HCT116 (cell line): Measurements from ENCODE around the gene B3GALT5. TPM values are rescaled to one million over a fixed set of nuclear protein-coding genes. Genes with fewer than 3 reads are reported as not detected.

Experiments
- ATAC-seq: fragments of 200-7000 bp; cut with Tn5 transposase; 2 replicates; pipeline ENCODE4 v1.9.1; 2020; ENCODE audit warnings: mild to moderate bottlenecking, moderate library complexity
- BruUV-seq: library from RNA; stranded (reverse); fragments of 400-500 nt; replicated peaks from 2 replicates; lab custom pipeline; 2021; lab: Mats Ljungman, UMichigan
- CTCF ChIA-PET: fragments of 300-600 bp; sonication (Branson Sonifier 250); formaldehyde crosslinking; loops from one replicate; lab custom pipeline; 2021; ENCODE audit warnings: antibody characterized with exemption; lab: Charles Lee
- POLR2A ChIA-PET: fragments of 300-600, 350-600 bp; sonication (Branson Sonifier 250); formaldehyde crosslinking; loops from one replicate; lab custom pipeline; 2021; ENCODE audit warnings: antibody characterized with exemption; lab: Charles Lee
- RAD21 ChIA-PET, 2 experiments: fragments of 300-600 bp; sonication (Branson Sonifier 250); formaldehyde crosslinking; loops; one replicate each; lab custom pipeline; 2023; ENCODE audit warnings: low total read pairs in 2 of 2; ENCODE audit not compliant: uncharacterized antibody in 2 of 2, unreplicated experiment in 2 of 2, low non-redundant PET in 1 of 2; lab: Charles Lee
- DNase-seq: peaks from one replicate; pipeline ENCODE4 v3.0.0-alpha.2; 2010; ENCODE audit warnings: low read depth, low spot score
- H2AFZ ChIP-seq: fragments of 200-600 bp; shearing (Covaris generic), sonication (generic); 2 replicates; pipeline ENCODE4 v1.6.1; 2017; ENCODE audit warnings: low read depth, mixed run types, mixed read lengths, antibody characterized with exemption, low read length; ENCODE audit not compliant: poor library complexity, severe bottlenecking
- H3K27ac ChIP-seq: 2 replicates; pipeline ENCODE4 v1.5.1; 2012; ENCODE audit warnings: low read depth, low read length
- H3K27me3 ChIP-seq: fragments of 200-600 bp; sonication (generic); 2 replicates; pipeline ENCODE4 v1.6.1; 2016; ENCODE audit warnings: mixed run types, low read length, mixed read lengths; ENCODE audit not compliant: insufficient read depth
- H3K36me3 ChIP-seq, 2 experiments: fragments of 200-500 bp in 1 of 2; fragments of 200-600 bp in 1 of 2; sonication (Bioruptor generic) in 1 of 2; sonication (generic) in 1 of 2; 2 replicates each; pipeline versions ENCODE4 v1.5.1 to v1.6.1; 2014 to 2016; ENCODE audit warnings: low read length in 2 of 2, inconsistent platforms in 1 of 2, mixed read lengths in 1 of 2, mixed run types in 1 of 2; ENCODE audit not compliant: insufficient read depth in 2 of 2, control insufficient read depth in 1 of 2
- H3K4me1 ChIP-seq, 2 experiments: fragments of 200-600 bp in 1 of 2; sonication (generic) in 1 of 2; 2 replicates each; pipeline versions ENCODE4 v1.5.1 to v1.6.1; 2012 to 2017; ENCODE audit warnings: low read length in 2 of 2, inconsistent platforms in 1 of 2, mild to moderate bottlenecking in 1 of 2, mixed read lengths in 1 of 2, mixed run types in 1 of 2, moderate library complexity in 1 of 2; ENCODE audit not compliant: insufficient read depth in 2 of 2, control insufficient read depth in 1 of 2
- H3K4me2 ChIP-seq: fragments of 200-600 bp; sonication (generic); 2 replicates; pipeline ENCODE4 v1.6.1; 2017; ENCODE audit warnings: mixed run types, low read length, mixed read lengths
- H3K4me3 ChIP-seq, 2 experiments: fragments of 200-600 bp in 1 of 2; sonication (generic) in 1 of 2; replicated peaks in 1 of 2; 2 replicates each; pipeline ENCODE4 v1.5.1; 2011 to 2016; ENCODE audit warnings: low read length in 2 of 2, control low read depth in 1 of 2, low read depth in 1 of 2, mild to moderate bottlenecking in 1 of 2, mixed read lengths in 1 of 2, mixed run types in 1 of 2
- H3K79me2 ChIP-seq: fragments of 200-600 bp; sonication (generic); 2 replicates; pipeline ENCODE4 v1.6.1; 2017; ENCODE audit warnings: mild to moderate bottlenecking, mixed run types, low read length, moderate library complexity, mixed read lengths; ENCODE audit not compliant: insufficient read depth
- H3K9ac ChIP-seq: fragments of 200-600 bp; sonication (generic); 2 replicates; pipeline ENCODE4 v1.6.1; 2016; ENCODE audit warnings: low read length, mixed read lengths
- H3K9me2 ChIP-seq: fragments of 200-600 bp; sonication (generic), shearing (Covaris generic); 2 replicates; pipeline ENCODE4 v1.6.1; 2017; ENCODE audit warnings: mixed run types, mild to moderate bottlenecking, moderate library complexity; ENCODE audit not compliant: insufficient read depth
- H3K9me3 ChIP-seq, 2 experiments: fragments of 200-500 bp in 1 of 2; fragments of 200-600 bp in 1 of 2; sonication (Bioruptor generic) in 1 of 2; sonication (generic) in 1 of 2; 2 replicates each; pipeline ENCODE4 v1.6.1; 2014 to 2017; ENCODE audit warnings: low read length in 2 of 2, mixed read lengths in 2 of 2, inconsistent platforms in 1 of 2, low read depth in 1 of 2, mild to moderate bottlenecking in 1 of 2, mixed run types in 1 of 2, moderate library complexity in 1 of 2; ENCODE audit not compliant: control insufficient read depth in 1 of 2, insufficient read depth in 1 of 2
- H4K20me1 ChIP-seq: fragments of 200-600 bp; sonication (generic), shearing (Covaris generic); 2 replicates; pipeline ENCODE4 v1.6.1; 2017; ENCODE audit warnings: mixed run types, mild to moderate bottlenecking, moderate library complexity; ENCODE audit not compliant: insufficient read depth
- CBX3 ChIP-seq: IDR thresholded peaks from 2 replicates; pipeline ENCODE4 v1.6.1; 2012; ENCODE audit warnings: low read depth
- CEBPB ChIP-seq: IDR thresholded peaks from 2 replicates; pipeline ENCODE4 v1.6.1; 2012; ENCODE audit warnings: low read depth
- EGR1 ChIP-seq: IDR thresholded peaks from 2 replicates; pipeline ENCODE4 v1.6.1; 2012; ENCODE audit warnings: low read depth
- ELF1 ChIP-seq: IDR thresholded peaks from 2 replicates; pipeline ENCODE4 v1.6.1; 2012; ENCODE audit warnings: low read depth, borderline replicate concordance
- EZH2 ChIP-seq: fragments of 200-600 bp; sonication (generic); IDR thresholded peaks from 2 replicates; pipeline ENCODE4 v1.6.1; 2017; ENCODE audit warnings: antibody characterized with exemption, mixed run types
- EZH2phosphoT487 ChIP-seq: fragments of 200-600 bp; IDR thresholded peaks from 2 replicates; pipeline ENCODE4 v1.6.1; 2018; ENCODE audit warnings: antibody characterized with exemption, borderline replicate concordance
- JUND ChIP-seq: IDR thresholded peaks from 2 replicates; pipeline ENCODE4 v1.6.1; 2012
- POLR2A ChIP-seq: IDR thresholded peaks from 2 replicates; pipeline ENCODE4 v1.7.0; 2011; ENCODE audit warnings: borderline replicate concordance; ENCODE audit not compliant: insufficient read depth, insufficient read length; ENCODE audit errors: extremely low read depth
- RAD21 ChIP-seq: IDR thresholded peaks from 2 replicates; pipeline ENCODE4 v1.6.1; 2012; ENCODE audit warnings: low read depth, mild to moderate bottlenecking
- SP1 ChIP-seq: IDR thresholded peaks from 2 replicates; pipeline ENCODE4 v1.6.1; 2012; ENCODE audit warnings: low read depth
- TCF7L2 ChIP-seq: IDR thresholded peaks from 2 replicates; pipeline ENCODE4 v1.7.0; 2011; ENCODE audit warnings: borderline replicate concordance, inconsistent platforms; ENCODE audit not compliant: insufficient read depth, insufficient read length; ENCODE audit errors: extremely low read depth
- YY1 ChIP-seq: IDR thresholded peaks from 2 replicates; pipeline ENCODE4 v1.6.1; 2011; ENCODE audit warnings: low read length, low read depth, moderate library complexity, mild to moderate bottlenecking; ENCODE audit not compliant: insufficient replicate concordance; ENCODE audit errors: extremely low read depth
- ZFX ChIP-seq: fragments of 450-650 bp; IDR thresholded peaks from 2 replicates; pipeline ENCODE4 v1.6.1; 2017
- ZNF274 ChIP-seq: fragments of 200-500 bp; sonication (Bioruptor generic); IDR thresholded peaks from 2 replicates; pipeline ENCODE4 v1.6.1; 2014; ENCODE audit warnings: mild to moderate bottlenecking, low read depth, low read length, inconsistent platforms
- intact Hi-C: fragments of 100-400 bp; cut with micrococcal nuclease; formaldehyde crosslinking; loops from 2 replicates; pipeline ENCODE4 v1.10.0; 2022
- total RNA-seq: library from RNA; stranded (reverse); gene quantifications from one replicate; pipeline ENCODE4 v1.2.1, GENCODE V29; 2021; ENCODE audit not compliant: unreplicated experiment
- TF ChIP-seq, protein P1 (sequence below): IDR thresholded peaks from 2 replicates; pipeline ENCODE4 v1.6.1; 2012
- TF ChIP-seq, protein P2 (sequence below): IDR thresholded peaks from 2 replicates; pipeline ENCODE4 v1.6.1; 2011; ENCODE audit warnings: mild to moderate bottlenecking, low read length, moderate library complexity; ENCODE audit not compliant: insufficient replicate concordance; ENCODE audit errors: extremely low read depth
- TF ChIP-seq, protein P3 (sequence below), 3 experiments: fragments of 200-600 bp in 1 of 3; sonication (generic) in 1 of 3; IDR thresholded peaks in 2 of 3; conservative IDR thresholded peaks in 1 of 3; 2 replicates each; pipeline ENCODE4 v1.5.1; 2012 to 2017; ENCODE audit warnings: low read depth in 2 of 3, low read length in 2 of 3, antibody characterized with exemption in 1 of 3, borderline replicate concordance in 1 of 3, control low read depth in 1 of 3, mild to moderate bottlenecking in 1 of 3, mixed read lengths in 1 of 3, mixed run types in 1 of 3, moderate library complexity in 1 of 3; ENCODE audit not compliant: insufficient read depth in 1 of 3

B3GALT5 gene
- total RNA-seq, 1 experiment from 2014 or later = 1.2 TPM

DNA sequence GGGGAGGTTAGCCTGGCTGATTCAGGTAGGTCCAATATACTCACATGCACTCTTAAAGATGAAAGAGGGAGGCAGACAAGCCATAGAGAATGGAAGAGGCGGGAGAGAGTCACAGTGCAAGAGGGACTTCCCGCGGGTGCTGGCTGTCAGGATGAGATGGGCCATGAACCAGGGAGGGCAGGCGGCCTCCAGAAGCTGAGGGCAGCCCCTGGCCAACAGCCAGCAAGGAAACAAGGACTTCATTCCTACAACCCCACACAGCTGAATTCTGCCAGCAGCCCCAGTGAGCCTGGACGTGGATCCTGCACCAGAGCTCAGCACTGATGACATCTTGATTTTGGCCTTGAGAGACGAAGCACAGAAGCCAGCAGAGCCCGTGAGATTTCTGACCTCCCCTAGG, 15.1 kb upstream of the B3GALT5 start:
- ChIA-PET RAD21 (no interaction called here), POLR2A (no interaction called here), CTCF (no interaction called here)
- no peak for DNase-seq
- no peaks in the 10 kb centered on the region for H3K79me2 ChIP-seq
- H4K20me1 ChIP-seq = no peaks in the 10 kb centered on the region
- no peak for ATAC-seq
- H2AFZ ChIP-seq = no peak overlapping the region
- H3K4me3 ChIP-seq = no peak overlapping the region
- H3K9me2 ChIP-seq = no peaks in the 10 kb centered on the region
- intact Hi-C loops = loop anchor here (10.0 kb wide), 2 partner anchors 57 to 97 kb away; no protein-coding TSS in a partner anchor
- no peak overlapping the region for H3K9ac ChIP-seq
- no peaks in the 10 kb centered on the region for H3K9me3 ChIP-seq
- H3K36me3 ChIP-seq = no peaks in the 10 kb centered on the region
- no TSS peak for BruUV-seq
- H3K27me3 ChIP-seq = no peaks in the 10 kb centered on the region
- no peaks in the 10 kb centered on the region for H3K4me1 ChIP-seq
- H3K27ac ChIP-seq = no peak overlapping the region
- TF ChIP-seq TCF7L2 (no peak), EZH2phosphoT487 (no peak), SP1 (no peak), RAD21 (no peak), CEBPB (no peak)
- no peak overlapping the region for H3K4me2 ChIP-seq

DNA sequence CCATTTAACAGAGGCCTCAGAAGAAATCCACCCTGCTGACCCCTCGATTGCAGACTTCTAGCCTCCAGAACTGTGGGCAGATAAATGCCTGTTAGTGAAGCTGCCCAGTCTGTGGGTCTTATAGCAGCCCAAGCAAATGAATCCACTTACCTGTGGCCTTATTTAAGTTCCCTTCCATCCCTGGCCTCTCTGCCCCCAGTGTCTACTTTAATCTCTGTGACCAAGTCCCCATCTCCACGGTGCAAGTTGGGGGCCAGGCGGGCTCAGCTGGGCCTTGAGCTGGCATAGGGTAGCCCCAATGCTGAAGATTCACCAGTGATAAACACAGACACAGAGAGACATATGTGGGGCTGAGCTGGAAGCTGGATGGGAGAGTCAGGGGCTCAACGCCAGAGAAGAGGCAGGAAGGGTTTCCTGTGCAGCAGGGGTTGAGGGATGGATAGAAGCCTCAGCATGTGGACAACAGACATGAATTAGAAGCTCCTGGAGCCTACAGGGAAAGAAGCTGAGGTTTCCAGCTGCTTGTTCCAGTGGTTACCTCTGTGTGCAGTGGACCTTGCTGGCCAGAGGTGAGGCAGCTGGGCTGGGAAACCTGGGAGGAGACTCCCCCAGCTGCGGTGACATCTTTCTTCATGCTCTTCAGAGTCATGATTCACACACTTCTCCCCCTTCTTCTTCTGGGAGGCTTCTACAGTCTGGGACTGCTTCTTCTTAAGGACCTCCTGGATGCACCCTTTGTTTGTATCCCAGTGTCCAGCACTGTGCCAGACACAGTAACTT, 13.4 kb upstream of the B3GALT5 start:
- no peaks in the 10 kb centered on the region for H3K27me3 ChIP-seq
- H3K9ac ChIP-seq = no peak overlapping the region
- POLR2A ChIA-PET = no interaction called here
- H3K36me3 ChIP-seq = no peaks in the 10 kb centered on the region
- no peak overlapping the region for H3K4me2 ChIP-seq
- H2AFZ ChIP-seq = no peak overlapping the region
- H4K20me1 ChIP-seq = no peaks in the 10 kb centered on the region
- no peak for ATAC-seq
- no peaks in the 10 kb centered on the region for H3K4me1 ChIP-seq
- no peaks in the 10 kb centered on the region for H3K79me2 ChIP-seq
- H3K9me2 ChIP-seq = no peaks in the 10 kb centered on the region
- CTCF ChIA-PET = no interaction called here
- intact Hi-C loops = loop anchor here (10.0 kb wide), 2 partner anchors 55 to 95 kb away; no protein-coding TSS in a partner anchor
- no peak for DNase-seq
- no peak overlapping the region for H3K27ac ChIP-seq
- no peak overlapping the region for H3K4me3 ChIP-seq
- BruUV-seq = no TSS peak
- RAD21 ChIA-PET = no interaction called here
- no peaks in the 10 kb centered on the region for H3K9me3 ChIP-seq
- TF ChIP-seq CBX3 (no peak), RAD21 (no peak), ZFX (no peak), CEBPB (no peak), EGR1 (no peak), JUND (no peak), SP1 (no peak), EZH2 (no peak), YY1 (no peak), POLR2A (no peak), ZNF274 (no peak), ELF1 (no peak)
- TF ChIP-seq, protein P1, sequence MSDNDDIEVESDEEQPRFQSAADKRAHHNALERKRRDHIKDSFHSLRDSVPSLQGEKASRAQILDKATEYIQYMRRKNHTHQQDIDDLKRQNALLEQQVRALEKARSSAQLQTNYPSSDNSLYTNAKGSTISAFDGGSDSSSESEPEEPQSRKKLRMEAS = no peak
- TF ChIP-seq, protein P2, sequence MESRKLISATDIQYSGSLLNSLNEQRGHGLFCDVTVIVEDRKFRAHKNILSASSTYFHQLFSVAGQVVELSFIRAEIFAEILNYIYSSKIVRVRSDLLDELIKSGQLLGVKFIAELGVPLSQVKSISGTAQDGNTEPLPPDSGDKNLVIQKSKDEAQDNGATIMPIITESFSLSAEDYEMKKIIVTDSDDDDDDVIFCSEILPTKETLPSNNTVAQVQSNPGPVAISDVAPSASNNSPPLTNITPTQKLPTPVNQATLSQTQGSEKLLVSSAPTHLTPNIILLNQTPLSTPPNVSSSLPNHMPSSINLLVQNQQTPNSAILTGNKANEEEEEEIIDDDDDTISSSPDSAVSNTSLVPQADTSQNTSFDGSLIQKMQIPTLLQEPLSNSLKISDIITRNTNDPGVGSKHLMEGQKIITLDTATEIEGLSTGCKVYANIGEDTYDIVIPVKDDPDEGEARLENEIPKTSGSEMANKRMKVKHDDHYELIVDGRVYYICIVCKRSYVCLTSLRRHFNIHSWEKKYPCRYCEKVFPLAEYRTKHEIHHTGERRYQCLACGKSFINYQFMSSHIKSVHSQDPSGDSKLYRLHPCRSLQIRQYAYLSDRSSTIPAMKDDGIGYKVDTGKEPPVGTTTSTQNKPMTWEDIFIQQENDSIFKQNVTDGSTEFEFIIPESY = no peak
- TF ChIP-seq, protein P3, sequence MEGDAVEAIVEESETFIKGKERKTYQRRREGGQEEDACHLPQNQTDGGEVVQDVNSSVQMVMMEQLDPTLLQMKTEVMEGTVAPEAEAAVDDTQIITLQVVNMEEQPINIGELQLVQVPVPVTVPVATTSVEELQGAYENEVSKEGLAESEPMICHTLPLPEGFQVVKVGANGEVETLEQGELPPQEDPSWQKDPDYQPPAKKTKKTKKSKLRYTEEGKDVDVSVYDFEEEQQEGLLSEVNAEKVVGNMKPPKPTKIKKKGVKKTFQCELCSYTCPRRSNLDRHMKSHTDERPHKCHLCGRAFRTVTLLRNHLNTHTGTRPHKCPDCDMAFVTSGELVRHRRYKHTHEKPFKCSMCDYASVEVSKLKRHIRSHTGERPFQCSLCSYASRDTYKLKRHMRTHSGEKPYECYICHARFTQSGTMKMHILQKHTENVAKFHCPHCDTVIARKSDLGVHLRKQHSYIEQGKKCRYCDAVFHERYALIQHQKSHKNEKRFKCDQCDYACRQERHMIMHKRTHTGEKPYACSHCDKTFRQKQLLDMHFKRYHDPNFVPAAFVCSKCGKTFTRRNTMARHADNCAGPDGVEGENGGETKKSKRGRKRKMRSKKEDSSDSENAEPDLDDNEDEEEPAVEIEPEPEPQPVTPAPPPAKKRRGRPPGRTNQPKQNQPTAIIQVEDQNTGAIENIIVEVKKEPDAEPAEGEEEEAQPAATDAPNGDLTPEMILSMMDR (IDR thresholded peaks at IDR 0.05 in 2 of 3, conservative IDR thresholded peaks at IDR 0.05 in 1 of 3; ENCODE audit: borderline replicate concordance in 1 of 3, insufficient read depth in 1 of 3, low read depth in 2 of 3, low read length in 2 of 3) = no peak
